Activated naive CD8-positive, alpha-beta T cell treated with anti-CD3 and anti-CD28 coated beads, Interleukin-2, amount 50 U/mL, for 16 hours (primary cell): Measurements from ENCODE around the gene FAM193A.
"Not testable (repeated sequence)": the region's sequence is repeated elsewhere in the genome, so short reads cannot be mapped to it uniquely, and the experiment has no call there.

Source experiments
- DNase-seq: peaks from one replicate; pipeline ENCODE4 v3.0.0-alpha.2; 2020; ENCODE audit warnings: low read depth, low spot score

The FAM193A gene

DNA sequence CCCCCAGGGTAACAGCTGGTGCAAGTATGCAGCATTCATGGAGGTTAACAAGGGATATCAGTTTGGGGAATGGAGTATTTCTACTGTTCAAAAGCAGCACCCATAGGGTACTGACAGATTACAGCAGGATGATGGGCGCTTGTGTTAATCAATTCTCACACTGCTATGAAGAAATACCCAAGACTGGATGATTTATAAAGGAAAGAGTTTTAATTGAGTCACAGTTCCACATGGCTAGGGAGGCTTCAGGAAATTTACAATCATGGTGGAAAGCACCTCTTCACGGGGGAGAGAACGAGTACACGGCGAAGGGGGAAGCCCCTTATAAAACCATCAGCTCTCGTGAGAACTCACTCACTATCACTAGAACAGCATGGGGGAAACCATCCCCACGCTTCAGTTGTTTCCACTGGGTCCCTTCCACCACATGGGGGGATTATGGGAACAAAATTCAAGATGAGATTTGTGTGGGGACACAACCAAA is 155.5 kb downstream of the FAM193A start:
- DNase-seq, result no peak

DNA sequence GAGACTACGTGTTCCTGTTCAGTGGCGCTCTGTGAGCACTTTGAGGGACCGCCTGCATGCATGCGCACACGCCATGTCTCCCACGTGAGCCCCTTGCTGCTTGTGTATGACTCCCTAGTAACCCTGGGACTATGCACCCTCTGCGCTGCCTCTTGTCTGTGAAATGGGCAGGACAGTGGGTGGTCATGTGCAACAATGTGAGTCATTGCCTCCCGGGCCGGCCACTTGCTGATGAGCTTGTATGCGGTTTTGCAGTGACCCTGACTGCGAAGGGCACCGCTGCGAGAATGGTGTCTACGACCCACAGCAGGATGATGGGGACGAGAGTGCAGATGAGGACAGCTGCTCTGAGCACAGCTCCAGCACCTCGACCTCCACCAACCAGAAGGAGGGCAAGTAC is 158.2 kb downstream of the FAM193A start:
- no peak for DNase-seq

DNA sequence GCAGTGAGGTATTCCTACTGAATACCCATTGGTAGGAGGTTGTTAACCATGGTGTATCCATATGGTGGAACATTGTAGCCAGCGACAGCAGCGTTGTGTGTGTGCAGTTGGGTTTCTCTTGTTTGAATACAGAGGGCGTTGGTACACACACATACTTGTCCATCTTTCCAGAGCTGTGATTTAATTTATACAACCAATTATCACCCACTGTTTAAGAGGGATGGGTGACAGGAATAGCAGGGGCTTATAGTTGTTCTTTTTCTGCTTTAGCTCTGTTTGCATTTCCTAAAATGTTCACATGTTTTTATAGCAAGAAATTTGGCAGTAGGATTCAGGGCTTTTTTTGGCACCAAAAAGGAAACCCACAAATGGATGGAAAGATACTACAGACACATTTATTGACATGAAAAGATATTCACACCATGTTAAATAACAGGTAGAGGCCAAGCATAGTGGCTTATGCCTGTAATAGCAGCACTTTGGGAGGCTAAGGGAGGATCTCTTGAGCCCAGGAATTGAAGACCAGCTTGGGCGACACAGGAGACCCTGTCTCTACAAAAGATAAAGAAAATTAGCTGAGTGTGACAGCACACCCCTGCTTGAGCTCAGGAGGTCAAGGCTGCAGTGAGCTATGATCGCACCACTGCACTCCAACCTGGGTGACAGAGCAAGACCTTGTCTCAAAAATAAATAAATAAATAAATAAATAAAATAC is 159.1 kb downstream of the FAM193A start:
- no peak for DNase-seq

DNA sequence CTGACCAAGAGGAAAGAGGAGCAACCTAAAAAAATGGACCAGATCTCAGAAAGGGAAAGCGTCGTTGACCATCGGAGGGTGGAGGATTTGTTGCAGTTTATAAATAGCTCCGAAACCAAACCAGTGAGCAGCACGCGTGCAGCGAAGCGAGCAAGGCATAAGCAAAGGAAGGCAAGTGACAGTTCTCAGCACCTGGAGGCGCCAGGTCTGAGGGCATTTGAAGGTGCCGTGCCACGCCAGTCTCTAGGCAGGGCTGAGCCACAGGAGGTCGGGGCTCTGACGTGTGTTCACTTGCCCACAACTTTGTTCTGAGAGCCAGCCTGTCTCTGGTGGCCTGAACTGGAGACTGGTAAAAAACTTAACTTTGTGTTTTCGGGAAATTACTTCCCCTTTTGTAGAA is 160.0 kb downstream of the FAM193A start:
- no peak for DNase-seq

DNA sequence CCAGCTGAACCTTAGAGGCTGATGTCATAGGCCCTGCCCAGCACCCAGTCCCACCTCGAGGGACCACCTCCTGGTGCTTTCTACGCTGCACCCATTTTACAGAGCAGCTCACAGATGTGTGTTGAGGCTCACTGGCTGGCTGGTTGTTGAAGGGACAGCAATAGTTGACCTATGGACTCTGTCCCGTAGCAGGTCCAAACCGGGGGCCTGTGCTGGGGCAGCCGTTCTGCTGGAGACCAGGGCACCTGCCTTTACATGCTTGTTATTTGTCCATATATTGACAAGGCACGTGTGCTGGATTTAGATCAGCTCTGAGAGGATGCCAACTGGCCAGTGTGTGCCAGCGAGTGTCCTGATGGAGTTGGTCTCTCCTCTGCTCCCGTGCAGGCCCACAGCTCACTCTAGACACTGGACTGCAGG is 161.6 kb downstream of the FAM193A start:
- DNase-seq, result no peak

DNA sequence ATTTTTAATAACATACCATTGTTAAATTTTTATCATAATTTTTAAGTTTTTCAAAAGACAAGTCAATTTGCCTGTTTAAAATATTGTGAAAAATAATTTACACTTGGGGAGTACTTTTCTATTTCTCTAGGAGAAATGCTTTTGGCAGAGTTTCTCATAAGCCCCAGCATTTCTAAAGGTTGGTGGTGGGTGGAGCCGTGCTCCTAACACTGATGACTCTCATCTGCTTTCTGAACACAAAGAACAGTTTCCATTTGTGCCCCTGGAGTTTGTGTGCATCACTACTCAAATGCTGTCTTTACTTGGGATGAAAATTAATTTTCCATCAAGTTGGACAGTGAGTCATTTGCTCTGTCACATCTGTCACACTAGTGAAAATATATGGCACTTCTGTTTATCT is 162.1 kb downstream of the FAM193A start:
- DNase-seq, result no peak

DNA sequence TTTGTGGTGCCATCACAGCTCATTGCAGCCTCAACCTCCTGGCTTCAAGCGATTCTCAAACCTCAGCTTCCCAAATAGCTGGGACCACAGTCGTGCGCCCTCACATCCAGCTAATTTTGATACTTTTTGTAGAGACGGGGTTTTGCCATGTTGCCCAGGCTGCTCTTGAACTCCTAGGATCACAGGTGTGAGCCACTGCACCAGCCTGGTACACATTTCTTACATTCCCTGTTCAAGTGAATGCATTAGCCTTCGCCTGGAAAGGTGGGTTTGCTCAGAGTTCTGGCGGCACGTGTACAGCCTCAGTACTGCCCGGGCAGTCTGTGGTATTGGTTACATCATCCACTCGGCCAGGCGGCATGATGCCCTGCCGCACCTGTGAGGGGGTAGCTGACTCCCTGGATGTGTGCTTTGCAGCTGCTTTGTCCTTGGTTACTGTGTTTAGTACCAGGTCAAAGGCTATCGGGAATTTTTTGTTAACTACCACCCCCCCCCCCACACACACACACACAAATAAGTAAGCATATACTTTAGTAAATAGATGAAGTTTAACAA is 162.6 kb downstream of the FAM193A start:
- DNase-seq, result no peak

DNA sequence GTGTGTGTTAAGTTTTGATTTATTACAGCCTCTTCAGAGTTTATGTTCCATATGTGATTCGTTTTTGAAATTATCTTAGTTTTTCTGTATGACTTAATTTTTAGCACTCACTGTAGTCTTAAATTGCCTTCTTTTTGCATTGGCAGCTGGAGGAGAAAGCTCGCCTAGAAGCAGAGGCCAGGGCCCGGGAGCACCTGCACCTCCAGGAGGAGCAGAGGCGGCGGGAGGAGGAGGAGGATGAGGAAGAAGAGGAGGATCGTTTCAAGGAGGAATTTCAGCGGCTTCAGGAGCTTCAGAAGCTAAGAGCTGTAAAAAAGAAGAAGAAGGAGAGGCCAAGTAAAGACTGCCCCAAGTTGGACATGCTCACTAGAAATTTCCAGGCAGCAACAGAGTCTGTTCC is 163.1 kb downstream of the FAM193A start:
- DNase-seq, result no peak

DNA sequence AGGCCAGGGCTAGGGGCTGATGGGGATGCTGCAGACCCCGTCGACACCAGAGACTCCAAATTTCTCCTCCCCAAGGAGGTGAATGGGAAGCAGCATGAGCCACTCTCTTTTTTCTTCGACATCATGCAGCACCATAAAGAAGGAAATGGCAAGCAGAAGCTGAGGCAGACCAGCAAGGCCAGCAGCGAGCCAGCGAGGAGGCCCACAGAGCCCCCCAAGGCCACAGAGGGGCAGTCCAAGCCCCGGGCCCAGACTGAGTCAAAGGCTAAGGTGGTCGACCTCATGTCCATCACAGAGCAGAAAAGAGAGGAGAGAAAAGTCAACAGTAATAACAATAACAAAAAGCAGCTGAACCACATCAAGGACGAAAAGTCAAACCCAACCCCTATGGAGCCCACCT is 163.6 kb downstream of the FAM193A start:
- no peak for DNase-seq

DNA sequence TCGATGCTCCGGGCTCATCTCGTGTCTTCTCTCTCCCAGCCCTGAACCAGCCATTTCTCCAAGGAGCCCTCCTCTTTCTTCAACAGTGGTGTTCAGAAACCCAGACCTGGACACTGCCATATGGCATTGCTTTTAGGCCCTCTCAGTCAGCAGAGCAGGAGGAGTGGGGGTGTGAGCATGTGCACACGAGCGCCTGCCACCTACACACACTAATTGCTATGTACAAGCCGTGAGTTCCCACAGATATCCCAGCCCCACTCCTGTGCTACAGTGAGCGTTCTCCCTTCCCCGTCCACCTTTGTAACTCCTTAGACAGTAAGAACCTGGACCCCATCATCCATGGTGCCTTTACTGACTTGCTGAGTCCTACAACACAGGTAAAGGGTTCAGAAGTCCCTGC is 165.9 kb downstream of the FAM193A start:
- no peak for DNase-seq

DNA sequence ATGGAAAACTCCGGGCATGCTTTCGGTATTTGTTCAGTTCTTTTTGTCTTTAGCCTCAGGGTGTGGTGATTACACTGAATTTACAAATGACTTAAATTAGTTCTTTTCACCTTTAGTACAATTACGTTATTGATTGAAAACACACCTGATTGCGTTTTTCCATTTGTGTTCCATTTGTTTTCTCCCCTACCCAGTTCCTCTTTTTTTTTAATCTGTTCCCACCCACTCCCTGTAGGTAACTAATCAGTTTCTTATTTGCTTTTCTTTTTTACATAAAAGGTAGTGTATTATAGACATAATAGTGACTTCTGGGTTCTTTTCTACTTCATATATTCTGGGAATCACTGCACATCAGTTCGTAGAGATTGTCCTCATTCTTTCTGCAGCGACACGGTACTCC is 166.3 kb downstream of the FAM193A start:
- DNase-seq, result no peak

DNA sequence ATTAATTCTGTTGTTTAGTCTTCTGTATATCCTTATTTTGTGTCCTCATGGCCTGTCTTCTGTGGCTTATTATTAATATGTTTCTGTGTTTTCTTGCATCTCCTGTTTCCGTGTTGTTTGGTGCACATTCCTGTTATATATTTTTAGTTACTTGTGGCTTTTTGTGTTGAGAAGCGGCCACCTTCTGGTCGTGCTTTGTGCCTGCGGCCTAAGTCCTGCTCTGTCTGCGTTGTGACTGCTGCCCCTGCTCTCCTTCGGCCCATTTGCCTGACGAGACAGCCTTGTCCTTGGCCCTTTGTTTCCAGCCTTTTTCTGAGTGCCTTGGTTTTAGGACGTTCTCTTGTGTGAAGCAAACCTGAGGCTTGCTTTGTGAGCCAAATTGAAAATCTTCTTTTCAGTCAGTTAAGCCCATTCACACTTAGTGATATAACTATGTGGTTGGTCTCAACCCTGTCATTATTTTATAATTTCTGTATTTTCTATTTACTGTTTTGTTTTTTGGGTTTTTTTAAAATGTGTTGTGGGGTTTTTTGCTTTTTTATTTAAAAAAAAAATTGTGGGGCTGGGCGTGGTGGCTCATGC is 175.9 kb downstream of the FAM193A start:
- no peak for DNase-seq

DNA sequence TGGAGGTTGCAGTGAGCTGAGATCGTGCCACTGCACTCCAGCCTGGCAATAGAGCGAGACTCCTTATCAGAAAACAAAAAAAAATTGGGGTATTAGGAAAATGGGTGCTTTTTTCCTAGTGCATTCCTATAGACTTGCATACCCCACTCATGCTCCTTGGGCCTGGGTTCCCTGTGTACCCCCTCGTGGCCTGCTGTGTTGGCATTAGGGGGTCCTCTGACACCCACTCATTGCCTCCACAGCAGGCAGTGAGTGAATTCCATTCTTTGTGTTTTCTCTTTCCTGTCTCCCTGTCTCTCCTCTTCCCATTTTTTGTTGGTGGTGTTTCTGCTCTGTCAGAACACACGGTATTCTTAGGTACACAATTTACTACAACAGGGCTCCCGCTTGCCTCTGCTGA is 176.9 kb downstream of the FAM193A start:
- DNase-seq, result no peak

DNA sequence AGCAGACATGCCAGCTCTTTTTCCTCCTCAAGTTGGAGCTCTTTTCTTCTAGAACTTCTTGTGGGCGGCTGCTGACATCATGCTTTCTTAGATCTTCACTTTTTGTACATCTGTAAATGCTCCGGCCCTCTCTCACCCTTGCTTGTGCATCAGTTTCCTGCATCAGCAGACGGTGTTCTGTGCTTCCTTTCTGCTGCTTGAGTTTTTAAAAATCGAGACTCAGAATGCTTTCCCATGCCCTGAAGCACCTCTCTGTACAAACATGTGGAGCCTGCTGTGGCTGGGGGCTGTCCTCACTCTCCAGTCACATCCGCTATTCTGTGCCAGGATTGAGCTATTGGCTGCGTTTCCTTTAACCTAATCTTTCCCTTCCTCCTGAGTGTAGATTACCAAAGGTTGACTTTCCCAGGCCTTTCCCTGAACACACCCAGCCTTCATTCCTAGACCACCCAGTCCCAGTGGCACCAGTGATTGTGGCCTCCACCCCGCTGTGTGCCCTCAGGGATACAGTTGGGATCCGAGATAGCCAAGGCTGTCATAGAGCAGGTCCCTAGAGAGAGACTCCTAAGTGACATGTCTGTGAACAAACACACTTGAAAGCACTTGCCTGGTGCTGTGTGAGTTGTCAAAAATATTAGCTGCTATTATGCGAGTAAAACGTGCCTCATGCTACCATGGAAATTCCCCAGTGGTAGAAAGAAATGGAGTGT is 177.8 kb downstream of the FAM193A start:
- no peak for DNase-seq

DNA sequence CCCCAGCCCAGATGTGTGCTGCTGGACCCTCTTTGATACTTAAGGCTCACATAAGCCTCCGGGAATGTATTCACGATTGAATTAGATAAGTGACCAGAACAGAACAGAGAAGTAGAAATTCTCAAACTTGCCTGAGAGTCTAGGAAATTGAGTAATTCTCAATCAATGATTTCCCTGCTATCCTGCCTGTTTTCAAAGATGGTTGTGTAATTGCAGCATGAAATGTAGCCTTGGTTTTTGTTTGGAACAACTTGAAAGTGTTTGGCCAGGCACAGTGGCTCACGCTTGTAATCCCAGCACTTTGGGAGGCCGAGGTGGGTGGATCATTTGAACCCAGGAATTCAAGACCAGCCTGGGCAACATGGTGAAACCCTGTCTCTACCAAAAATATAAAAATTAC is 178.5 kb downstream of the FAM193A start:
- no peak for DNase-seq

DNA sequence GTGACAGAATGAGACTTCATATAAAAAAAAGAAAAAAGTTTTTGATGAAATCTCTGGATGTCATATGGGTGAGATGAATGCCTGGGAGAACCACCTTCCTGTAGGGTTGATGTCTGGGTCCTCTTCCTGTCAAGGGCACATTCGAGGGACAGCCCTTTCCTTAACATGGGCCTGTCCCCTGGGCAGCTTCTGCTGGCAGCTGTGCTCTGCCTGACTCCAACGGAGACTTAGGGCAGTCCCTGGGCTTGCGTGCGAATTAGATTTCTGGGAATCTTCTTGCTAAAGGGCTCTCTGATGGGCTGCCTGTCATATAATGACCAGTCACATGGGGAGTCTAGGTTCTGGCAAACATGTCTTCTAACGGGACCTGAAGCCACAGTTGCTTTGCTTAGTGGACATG is 179.0 kb downstream of the FAM193A start:
- DNase-seq, result no peak

DNA sequence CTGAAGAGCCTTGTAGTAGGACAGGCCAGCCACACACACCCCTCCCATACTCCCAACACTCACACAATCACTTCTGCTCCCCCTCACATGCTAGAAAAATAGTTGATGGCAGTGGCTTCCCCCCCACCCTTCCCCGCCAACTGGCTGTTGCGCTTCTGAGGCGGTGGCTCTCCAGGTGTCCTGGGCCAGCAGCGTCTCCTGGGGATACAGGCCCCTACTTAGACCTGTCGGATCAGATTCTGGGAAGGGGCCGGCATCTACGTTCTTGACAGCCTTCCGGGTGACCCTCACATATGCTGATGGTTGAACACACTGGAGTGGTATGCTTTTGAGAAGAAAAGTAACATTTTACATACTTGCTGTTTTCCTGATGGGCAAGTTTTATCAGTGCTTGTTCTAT is 179.8 kb downstream of the FAM193A start:
- DNase-seq, result no peak

DNA sequence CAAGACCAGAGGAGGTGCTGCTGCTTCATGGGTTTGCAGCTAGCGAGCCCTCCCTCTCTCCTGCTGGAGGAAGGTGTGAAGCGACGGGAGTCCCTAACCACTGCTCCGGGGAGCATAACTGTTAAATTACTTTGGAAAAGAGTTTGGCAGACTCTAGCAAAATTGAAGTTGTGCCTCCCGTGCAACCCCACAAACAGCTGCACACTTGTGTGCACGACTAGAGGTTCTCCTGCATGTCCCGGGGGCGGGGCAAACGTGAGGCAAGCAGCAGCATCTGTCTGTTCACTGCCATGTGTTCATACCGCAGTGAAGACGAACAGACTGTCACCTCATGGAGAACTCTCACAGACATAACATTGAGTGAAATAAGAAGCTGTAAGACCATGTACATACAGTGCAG is 185.1 kb downstream of the FAM193A start:
- no peak for DNase-seq

DNA sequence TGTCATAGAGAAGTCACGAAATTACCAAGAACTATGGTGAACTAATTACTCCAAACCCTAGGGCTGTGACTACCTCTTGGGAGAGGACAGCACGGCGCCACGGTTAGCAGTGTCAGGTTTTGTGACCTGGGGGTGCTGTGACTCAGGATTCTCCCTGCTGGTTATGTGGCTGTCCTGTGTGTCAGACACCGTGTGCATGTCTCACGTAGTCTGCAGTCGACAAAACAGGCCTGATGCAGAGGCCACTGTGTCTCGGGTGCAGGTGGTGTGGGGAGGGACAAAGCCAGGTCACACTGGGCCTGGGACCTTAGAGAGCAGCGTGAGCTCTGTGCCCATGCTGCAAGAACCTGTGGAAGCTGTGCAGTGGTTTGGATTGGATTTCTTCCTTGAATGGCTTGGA is 185.6 kb downstream of the FAM193A start:
- no peak for DNase-seq

DNA sequence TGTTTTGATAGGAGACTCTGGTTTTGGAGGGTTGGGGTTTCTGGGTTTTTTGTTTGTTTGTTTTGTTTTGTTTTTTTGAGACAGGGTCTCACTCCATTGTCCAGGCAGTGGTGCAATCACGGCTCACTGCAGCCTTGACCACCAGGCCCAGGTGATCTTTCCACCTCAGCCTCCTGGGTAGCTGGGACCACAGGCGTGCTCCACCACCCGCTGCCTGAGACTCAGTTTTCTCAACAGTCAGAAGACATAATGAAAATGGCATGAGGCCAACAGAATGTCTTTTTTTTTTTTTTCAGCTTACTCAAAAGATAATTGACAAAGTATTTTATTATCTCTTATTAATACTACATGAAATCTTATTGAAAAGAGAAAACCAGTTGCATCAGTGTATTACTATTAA is 187.3 kb downstream of the FAM193A start:
- DNase-seq, result no peak

DNA sequence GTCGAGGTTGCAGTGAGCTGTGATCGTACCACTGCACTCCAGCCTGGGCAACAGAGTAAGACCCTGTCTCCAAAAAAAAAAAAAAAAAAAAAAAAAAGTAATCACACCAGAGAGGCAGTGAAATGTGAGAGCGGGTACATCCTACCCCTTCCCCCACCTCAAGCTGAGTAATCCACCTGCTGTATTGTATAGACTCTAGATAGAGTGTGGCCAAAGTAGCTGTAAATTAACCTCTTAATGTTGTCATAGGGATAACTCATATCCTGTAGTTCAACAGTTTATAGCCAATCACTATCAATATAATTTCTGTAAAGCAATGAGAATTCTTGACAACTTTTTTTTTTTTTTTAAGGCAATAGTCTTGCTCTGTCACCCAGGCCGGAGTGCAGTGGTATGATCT is 188.9 kb downstream of the FAM193A start:
- no peak for DNase-seq

DNA sequence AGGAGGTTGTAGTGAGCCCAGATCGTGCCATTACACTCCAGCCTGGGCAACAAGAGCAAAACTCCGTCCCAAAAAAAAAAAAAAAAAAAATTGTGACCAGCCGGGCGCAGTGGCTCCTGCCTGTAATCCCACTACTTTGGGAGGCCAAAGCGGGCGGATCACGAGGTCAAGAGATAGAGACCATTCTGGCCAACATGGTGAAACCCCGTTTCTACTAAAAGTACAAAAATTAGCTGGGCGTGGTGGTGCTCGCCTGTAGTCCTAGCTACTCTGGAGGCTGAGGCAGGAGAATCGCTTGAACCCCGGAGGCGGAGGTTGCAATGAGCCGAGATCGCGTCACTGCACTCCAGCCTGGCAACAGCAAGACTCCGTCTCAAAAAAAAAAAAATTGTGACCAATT is 190.4 kb downstream of the FAM193A start:
- not testable (repeated sequence) for DNase-seq

DNA sequence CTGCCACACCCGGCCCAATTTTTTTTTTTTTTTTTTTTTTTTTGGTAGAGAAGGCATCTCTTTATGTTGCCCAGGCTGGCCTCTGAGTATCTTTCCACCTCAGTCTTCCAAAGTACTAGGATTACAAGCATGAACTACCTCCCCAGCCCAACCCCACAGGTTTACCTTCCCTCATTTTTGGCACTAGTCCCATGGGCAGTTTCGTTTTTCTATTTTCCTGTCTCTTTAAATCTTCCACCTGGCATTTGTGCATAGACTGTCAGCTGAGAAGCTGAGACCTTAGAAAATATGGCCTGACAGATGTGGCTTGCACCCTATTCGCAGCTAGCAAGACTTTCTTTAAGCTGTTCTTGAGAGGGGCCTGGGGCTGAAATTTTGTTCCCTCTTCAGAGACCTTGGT is 191.8 kb downstream of the FAM193A start:
- no peak for DNase-seq
